T-helper 1 cell treated with Interleukin-12 subunit alpha and Interleukin-12 subunit beta and Interleukin-4 antibody, amounts not matched to agents 30 μg/mL and 1 μg/mL, for 36 hours (primary cell): Measurements from ENCODE around the gene SHC1.

Experiments used
- H3K27ac Mint-ChIP-seq: one replicate; pipeline ENCODE4 v1.8.0; 2021; ENCODE audit warnings: mild to moderate bottlenecking, mixed read lengths
- H3K27me3 Mint-ChIP-seq: one replicate; pipeline ENCODE4 v1.8.0; 2021; ENCODE audit warnings: low read depth, mixed read lengths
- H3K36me3 Mint-ChIP-seq: one replicate; pipeline ENCODE4 v1.8.0; 2021; ENCODE audit warnings: low read depth, mixed read lengths
- H3K4me1 Mint-ChIP-seq: one replicate; pipeline ENCODE4 v1.8.0; 2021; ENCODE audit warnings: low read depth, mixed read lengths
- H3K4me3 Mint-ChIP-seq: one replicate; pipeline ENCODE4 v1.8.0; 2021; ENCODE audit warnings: mild to moderate bottlenecking, moderate library complexity, mixed read lengths
- H3K9me3 Mint-ChIP-seq: one replicate; pipeline ENCODE4 v1.8.0; 2021; ENCODE audit warnings: mixed read lengths

The SHC1 gene

DNA sequence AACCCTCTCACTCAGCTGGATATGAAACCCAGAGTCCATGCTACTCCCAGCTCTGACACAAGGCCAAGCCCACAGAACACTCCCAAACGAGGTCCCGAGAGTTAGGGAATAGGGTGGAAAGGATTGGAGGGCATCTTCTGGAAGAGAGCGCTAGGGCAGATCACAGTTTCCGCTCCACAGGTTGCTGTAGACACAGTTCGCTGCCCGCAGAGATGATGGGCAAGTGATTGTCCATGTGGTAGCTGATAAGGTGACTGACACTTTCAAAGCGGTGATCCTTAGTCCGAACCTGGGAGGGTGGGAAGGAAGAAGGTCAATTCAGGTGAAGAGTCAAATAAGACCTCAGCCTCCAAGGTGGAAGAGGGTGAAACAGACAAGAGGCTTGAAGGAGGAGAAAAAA is 6.9 kb downstream of the SHC1 start:
- no peaks in the 10 kb centered on the region for H3K9me3 Mint-ChIP-seq
- no peak overlapping the region for H3K27ac Mint-ChIP-seq
- no peak overlapping the region for H3K4me3 Mint-ChIP-seq
- H3K36me3 Mint-ChIP-seq: peaks cover 41% of the 10 kb centered on the region
- H3K27me3 Mint-ChIP-seq: no peaks in the 10 kb centered on the region
- H3K4me1 Mint-ChIP-seq: peaks cover 22% of the 10 kb centered on the region

DNA sequence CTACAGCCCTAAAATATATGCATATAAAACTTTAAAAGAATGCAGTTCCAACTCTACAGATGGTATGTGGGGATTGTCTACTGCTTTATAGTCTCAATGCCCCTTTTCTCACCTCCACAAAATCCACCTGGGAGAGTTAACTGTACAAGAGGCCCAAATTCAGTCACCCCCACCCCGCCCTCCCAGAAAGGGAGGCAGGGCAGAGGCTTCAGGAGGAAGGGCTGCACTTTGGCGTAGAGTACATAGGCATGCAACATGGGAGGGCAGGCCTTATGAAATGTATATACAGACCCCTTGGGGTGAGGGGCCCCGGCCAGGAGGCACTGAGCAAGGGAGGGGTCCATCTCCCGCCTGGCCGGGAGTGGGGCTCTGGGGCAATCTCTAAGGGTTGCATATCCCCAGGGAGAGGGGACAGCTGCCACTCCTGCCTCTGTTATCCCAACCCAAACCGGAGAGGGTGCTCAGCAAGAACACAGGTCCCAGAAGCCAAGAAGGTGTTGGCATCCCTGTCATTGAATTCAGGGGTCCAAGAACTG is 7.7 kb downstream of the SHC1 start:
- Mint-ChIP-seq H3K27ac (peak overlapping the region; percentile 45), H3K4me3 (peak overlapping the region; percentile 86), H3K9me3 (no peaks in the 10 kb centered on the region), H3K36me3 (peaks cover 38% of the 10 kb centered on the region), H3K4me1 (peaks cover 22% of the 10 kb centered on the region), H3K27me3 (no peaks in the 10 kb centered on the region)

DNA sequence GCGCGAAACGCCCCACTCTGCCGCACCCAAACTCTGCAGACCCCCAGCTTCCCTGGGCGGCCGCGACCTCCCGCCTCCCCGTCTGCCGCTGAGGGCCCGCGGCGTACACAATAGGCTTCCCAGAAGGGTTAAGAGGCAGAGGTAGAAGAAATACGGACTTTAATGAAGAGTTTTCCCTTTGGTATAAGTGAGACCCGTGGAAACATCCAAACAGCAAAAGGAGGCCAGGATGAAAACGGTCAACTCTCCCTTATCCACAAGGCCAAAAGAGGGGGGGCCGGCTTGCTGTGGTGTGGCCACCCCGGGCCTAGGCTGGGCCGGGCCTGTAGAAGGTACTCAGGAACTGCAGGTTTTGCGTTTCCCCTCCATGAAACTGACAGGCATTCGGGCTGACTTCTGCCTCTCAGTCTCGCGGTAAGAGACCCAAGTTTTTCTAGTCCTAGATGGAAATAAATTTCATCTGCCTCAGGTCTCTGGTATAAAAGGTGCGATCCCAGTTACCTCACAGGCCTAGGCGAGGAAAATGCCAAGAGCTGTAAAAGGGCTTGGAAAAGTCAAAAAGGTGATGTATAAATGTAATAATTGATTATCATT is 8.3 kb downstream of the SHC1 start:
- Mint-ChIP-seq H3K4me1 (peaks cover 22% of the 10 kb centered on the region), H3K27me3 (no peaks in the 10 kb centered on the region), H3K9me3 (no peaks in the 10 kb centered on the region), H3K4me3 (peak overlapping the region; percentile 86), H3K27ac (peak overlapping the region; percentile 86), H3K36me3 (peaks cover 32% of the 10 kb centered on the region)

DNA sequence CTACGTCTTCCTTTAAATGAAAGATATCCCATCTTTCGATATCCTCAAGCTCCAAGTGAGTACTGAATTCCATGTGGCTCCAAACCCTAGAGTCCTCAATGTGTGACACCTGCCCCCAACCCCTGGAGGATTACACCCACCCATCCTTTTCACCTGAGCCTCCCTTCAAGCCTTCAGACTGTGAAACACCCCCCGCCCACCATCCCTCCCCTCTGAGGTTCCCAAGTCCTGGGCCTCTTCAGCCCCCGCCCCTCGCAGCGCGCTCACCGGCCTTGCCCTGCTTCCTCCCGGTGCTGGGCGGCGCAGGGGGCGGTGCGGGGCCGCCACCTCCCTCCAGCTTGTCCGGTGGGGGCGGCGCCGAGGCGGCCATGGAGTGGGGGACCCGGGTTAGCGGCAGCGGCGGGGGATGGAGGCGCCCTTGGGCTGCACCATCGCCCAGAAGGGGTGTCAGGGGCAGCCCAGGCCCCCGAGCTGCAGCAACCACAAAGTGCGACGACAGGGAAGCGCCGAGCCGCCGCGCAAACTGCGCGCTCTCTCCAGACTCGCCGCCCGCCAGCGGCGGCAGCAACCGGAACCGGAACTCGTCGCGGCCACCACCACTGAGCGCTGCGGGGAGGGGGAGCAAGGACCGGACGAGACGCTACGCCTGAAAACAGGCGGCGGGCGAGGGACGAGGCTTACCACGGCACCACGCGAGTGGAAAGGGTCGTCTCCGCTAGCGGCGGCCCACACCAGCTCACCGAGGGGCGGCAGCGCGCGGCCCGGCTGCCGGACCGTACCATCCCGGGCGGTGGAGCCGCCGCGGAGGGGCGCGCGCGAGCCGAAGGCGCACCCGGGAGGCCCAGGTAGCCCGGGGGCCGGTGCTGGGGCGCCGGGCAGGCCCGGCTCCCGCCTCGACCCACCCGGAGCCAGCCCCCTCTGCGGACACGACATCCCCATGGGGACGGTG is 9.1 kb downstream of the SHC1 start, which contains the start of gene PYGO2:
TSS of gene PYGO2 (minus strand) at position 576 of the 949 bp plus-strand sequence. CDS start at position 370, 206 bp downstream.
- Mint-ChIP-seq H3K4me3 (peak within 1 kb of the TSS; percentile 95), H3K9me3 (no peaks in the 10 kb centered on the region), H3K27ac (peak within 1 kb of the TSS; percentile 88), H3K4me1 (peaks cover 26% of the 10 kb centered on the region), H3K27me3 (no peaks in the 10 kb centered on the region), H3K36me3 (peaks cover 26% of the 10 kb centered on the region)

DNA sequence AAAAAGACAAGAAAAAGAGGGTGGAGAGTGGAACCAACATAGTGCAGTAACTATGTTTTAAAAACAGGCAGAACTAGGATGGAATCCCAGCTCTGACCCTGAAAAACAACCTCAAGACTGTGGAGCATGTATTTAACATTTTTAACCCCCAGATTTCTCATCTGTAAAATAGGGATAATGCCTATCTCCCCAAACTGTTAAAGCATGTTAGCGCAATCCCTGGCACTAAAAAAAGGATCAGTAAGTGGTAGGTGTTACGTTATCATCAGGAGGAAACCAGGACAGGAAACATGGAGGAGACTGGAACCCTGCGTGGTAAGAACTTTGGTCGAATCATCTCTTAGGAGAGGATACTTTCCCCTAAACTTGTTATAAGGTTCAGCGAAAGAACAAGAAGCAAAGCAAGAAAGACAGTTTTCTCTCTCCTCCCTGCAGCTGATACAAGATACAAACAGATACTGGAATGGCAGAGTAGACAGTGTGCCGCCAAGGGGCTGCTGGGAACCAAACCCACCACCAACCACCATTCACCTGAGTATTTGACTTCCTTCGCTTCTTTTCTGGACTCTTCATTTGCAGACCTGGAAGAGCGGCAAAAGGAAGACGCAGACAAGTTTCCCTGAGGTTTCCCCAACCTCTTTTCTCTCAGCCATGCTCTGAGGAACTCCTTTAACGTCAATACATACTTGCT is 10.0 kb downstream of the SHC1 start:
- H3K27me3 Mint-ChIP-seq: no peaks in the 10 kb centered on the region
- H3K36me3 Mint-ChIP-seq: peaks cover 24% of the 10 kb centered on the region
- peaks cover 35% of the 10 kb centered on the region for H3K4me1 Mint-ChIP-seq
- peak overlapping the region; percentile 88 for H3K27ac Mint-ChIP-seq
- H3K4me3 Mint-ChIP-seq: peak overlapping the region; percentile 95
- no peaks in the 10 kb centered on the region for H3K9me3 Mint-ChIP-seq

DNA sequence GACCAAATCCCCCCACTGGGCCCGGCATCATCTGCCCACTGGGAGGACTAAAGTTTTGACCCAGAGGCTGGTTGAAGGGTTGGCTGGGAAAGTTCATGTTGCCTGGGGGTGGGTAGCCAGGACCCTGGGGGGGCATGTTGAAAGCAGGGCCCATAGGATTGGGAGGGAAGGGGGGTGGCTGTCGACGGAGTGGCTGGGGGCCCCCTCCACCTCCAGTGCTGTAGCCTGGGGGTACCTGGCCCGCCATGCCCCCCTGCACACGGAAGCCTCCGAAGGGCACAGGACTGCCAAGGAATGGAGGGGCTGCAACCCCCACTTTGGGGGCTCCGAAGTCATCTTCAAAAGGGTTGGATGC is 11.1 kb downstream of the SHC1 start:
- H3K4me3 Mint-ChIP-seq: peak overlapping the region; percentile 59
- no peaks in the 10 kb centered on the region for H3K9me3 Mint-ChIP-seq
- peaks cover 22% of the 10 kb centered on the region for H3K36me3 Mint-ChIP-seq
- H3K27me3 Mint-ChIP-seq: no peaks in the 10 kb centered on the region
- H3K27ac Mint-ChIP-seq: no peak overlapping the region
- peaks cover 46% of the 10 kb centered on the region for H3K4me1 Mint-ChIP-seq

DNA sequence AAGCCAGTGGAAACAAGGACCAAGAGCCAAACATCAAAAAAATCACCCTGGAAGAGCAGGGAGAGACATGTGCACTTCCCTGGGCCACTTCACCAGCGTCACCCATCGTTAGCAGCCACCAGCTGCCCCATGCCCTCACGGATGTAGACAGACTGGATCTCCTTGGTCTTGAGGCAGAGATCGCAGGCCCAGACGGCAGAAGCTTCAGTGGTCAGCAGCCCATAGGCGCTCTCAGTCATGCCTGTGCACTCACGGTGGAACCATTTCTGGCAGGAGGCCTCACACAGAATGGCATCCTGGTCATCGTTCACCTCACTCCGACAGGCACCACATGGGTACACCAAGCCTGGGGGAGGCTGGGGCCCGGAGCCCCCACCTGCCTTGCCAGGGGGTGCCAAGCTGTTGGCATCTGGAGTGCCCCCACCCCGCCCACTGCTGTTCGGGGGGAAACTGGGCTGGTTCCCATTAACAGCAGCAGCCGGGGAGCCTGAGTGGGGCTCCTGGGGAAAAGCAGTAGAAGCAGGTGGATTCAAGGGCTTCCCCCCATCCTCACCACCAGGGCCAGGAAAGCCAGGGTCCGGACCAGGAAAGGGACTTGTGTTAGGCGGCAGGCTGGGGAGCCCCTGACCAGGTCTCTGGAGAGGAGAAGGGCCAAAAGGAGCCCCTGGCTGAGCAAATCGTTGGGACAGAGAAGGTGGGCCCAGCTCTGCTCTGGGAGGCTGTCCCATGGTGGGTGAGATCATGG is 11.7 kb downstream of the SHC1 start:
- H3K36me3 Mint-ChIP-seq: peaks cover 24% of the 10 kb centered on the region
- H3K4me1 Mint-ChIP-seq: peaks cover 51% of the 10 kb centered on the region
- H3K27me3 Mint-ChIP-seq: no peaks in the 10 kb centered on the region
- H3K9me3 Mint-ChIP-seq: no peaks in the 10 kb centered on the region
- peak overlapping the region; percentile 59 for H3K4me3 Mint-ChIP-seq
- H3K27ac Mint-ChIP-seq: no peak overlapping the region

DNA sequence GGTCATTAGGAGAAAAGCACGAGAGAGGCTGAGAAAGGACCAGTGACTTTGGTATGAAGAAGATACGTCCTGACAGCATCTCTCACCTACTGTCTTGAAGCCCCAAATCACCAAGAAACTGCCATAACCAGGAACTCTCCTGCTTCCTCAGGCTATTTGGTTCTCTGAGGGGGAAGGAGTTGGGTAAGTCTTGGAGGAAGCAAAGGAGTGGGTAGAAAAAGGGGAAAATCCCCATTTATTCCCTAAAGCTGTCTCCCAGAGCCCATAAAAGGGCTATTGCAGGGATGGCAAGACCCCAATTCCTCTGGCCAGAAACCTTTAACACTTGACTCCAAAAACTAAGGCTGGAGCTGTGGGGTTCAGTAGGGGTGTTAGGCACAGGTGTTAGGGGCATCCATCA is 12.5 kb downstream of the SHC1 start:
- Mint-ChIP-seq H3K36me3 (peaks cover 23% of the 10 kb centered on the region), H3K4me1 (peaks cover 55% of the 10 kb centered on the region), H3K9me3 (no peaks in the 10 kb centered on the region), H3K4me3 (peak overlapping the region; percentile 13), H3K27ac (no peak overlapping the region), H3K27me3 (no peaks in the 10 kb centered on the region)

DNA sequence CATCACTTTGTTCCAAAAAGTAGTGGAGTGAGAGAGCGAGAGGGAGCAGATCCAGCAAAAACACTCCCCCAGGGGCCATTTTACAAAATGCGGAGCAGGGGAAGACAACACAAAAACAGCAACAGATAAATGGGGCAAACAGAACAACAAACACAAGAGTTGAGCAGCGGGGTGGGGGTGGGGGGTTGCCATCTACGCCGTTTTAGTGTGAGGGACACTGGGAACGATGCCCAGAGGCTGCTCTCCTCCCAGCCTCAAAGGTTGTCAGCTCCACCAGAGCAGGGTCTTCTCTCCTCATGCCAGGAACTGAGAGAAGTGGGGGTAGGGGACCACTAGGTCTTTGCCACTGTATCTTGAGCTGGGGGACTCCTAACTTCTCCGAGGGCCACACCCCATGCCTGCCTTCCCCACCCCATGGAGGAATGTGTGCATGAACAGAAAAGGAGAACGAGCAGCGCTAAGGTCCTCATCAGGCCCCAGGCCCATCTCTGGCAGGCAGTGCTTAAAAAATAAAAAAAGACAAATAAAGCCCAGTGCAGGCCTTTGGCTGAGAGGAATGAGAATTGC is 13.4 kb downstream of the SHC1 start:
- no peaks in the 10 kb centered on the region for H3K27me3 Mint-ChIP-seq
- H3K27ac Mint-ChIP-seq: peak overlapping the region; percentile 62
- no peaks in the 10 kb centered on the region for H3K9me3 Mint-ChIP-seq
- H3K4me3 Mint-ChIP-seq: no peak overlapping the region
- peaks cover 60% of the 10 kb centered on the region for H3K4me1 Mint-ChIP-seq
- H3K36me3 Mint-ChIP-seq: peaks cover 25% of the 10 kb centered on the region

DNA sequence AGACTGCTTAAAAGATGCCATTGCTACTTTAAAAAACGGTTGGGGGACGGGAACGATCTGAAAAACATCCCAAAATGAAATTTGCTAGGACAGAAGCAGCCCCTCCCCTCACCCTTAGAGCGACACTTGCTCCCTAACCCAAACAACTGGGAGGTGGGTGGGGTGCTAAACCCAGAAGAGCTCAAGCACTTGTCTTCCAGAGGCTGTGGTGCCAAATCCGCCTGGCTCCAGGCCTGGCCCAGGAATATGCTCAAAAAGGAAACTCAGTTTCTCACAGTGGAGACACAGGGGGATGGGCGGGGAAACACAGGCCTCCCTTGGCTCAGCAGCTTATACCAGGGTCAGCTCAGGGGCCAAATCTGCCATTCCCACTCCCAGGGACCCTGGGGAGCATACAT is 14.0 kb downstream of the SHC1 start:
- Mint-ChIP-seq H3K4me3 (peak overlapping the region; percentile 98), H3K27ac (peak overlapping the region; percentile 100), H3K9me3 (no peaks in the 10 kb centered on the region), H3K27me3 (no peaks in the 10 kb centered on the region), H3K36me3 (peaks cover 28% of the 10 kb centered on the region), H3K4me1 (peaks cover 64% of the 10 kb centered on the region)

DNA sequence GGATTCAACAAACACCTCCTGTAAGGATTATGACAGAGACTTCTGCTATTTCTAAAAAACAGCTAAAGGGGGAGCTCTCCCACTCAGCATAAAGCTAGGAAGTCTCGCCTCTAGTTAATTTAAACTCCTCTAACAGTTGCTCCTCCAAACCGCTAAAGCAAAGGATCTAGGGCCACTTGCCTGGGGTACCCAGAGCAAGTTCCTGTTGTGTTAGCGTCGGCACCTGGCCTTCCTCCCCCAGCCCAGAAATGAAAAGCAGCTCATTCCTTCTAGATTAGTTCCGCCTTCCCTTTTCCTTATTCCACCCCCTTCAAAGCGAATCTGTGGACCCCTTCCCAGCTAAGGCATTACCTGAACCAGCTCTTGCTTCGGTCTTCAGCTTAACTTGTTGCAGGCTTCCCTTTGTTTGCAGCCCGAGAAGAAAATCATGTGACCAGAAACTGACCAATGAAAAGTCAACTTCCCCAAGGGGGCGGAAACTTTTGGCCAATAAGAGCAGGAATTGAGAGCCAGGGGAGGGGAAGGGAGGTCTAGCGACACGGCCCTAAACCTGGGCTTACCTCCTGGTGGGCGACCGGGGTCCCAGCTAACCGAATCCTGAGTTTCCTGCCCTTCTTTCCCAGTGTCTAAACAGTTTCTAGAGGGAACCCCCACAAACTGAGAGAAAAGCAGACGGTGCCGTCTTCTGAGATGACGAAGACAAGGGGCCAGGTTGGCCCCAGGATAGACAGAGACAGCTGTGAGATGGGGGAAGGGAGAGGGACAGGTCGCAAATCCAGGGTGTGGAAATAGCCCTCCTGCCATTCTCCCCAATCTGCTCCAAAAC is 14.6 kb downstream of the SHC1 start, which contains the start of gene PBXIP1:
TSS of gene PBXIP1 (minus strand) at position 382 of the 826 bp plus-strand sequence. CDS start 2,378 bp downstream, outside the sequence.
- H3K9me3 Mint-ChIP-seq: no peaks in the 10 kb centered on the region
- H3K27ac Mint-ChIP-seq: peak within 1 kb of the TSS; percentile 100
- no peaks in the 10 kb centered on the region for H3K27me3 Mint-ChIP-seq
- H3K4me1 Mint-ChIP-seq: peaks cover 65% of the 10 kb centered on the region
- peak within 1 kb of the TSS; percentile 98 for H3K4me3 Mint-ChIP-seq
- H3K36me3 Mint-ChIP-seq: peaks cover 28% of the 10 kb centered on the region

DNA sequence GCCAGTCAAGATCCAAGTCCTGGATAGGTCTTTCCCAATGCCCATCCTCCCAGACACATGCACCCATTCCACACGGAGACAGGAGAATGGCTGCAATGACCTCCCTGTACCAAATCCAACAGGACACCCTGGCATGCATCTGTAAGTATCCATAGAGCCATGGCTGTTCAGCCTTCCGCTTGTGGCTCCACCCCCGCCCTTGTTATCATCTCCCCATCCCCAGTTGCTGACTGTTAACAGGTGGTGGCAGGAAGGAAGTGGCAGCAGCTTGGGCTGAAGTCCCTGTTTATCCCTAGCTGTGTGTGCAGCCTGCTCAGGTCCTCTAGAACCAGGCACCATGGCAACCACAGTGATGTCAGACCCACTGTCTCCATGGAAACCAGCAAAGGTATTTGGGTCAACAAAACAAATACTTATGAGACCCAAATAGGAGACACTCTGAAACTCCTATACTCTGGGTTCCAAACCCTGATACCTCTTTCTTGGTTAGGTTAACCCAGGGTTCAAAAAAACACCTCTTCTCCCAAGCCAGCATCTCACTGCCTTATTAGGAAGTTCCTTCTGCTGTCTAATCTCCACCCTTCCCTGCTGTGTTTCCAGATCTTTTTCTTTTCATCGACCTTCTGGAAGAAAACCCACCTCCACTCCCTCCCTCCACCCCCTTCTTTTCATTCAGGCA is 15.4 kb downstream of the SHC1 start:
- Mint-ChIP-seq H3K4me1 (peaks cover 65% of the 10 kb centered on the region), H3K27me3 (no peaks in the 10 kb centered on the region), H3K9me3 (no peaks in the 10 kb centered on the region), H3K4me3 (peak overlapping the region; percentile 98), H3K27ac (peak overlapping the region; percentile 100), H3K36me3 (peaks cover 32% of the 10 kb centered on the region)
